ENCODE results near the gene C6orf141. TPM values are rescaled to one million over a fixed set of nuclear protein-coding genes. Genes with fewer than 3 reads are reported as not detected.

Gene C6orf141
- total and polyA plus RNA-seq, 4 donors = 0.73 to 6.1 (median 4.3) TPM

DNA sequence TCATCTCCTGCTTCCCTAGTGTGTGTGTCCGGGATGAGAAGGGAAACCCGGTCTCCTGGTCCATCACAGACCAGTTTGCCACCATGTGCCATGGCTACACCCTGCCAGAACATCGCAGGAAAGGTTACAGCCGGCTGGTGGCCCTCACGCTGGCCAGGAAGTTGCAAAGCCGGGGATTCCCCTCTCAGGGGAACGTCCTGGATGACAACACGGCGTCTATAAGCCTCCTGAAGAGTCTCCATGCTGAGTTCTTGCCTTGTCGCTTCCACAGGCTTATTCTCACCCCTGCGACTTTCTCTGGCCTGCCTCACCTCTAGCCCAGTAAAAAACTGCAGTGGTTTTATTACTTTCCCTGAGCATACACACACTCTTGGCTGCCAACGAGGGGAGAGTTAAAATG, 23.9 kb upstream of the C6orf141 start:
- DNase-seq = no peak
- Histone ChIP-seq H3K9me3 (ENCODE audit: control insufficient read depth in 4 of 4, insufficient read depth in 3 of 4, low read length in 3 of 4) (no peaks in the 10 kb centered on the region), H3K4me3 (no peak overlapping the region), H3K9ac (ENCODE audit: insufficient read depth in 1 of 2, low read length in 2 of 2) (no peak overlapping the region), H3K36me3 (ENCODE audit: control insufficient read depth in 4 of 4, insufficient read depth in 4 of 4, low read length in 4 of 4) (no peaks in the 10 kb centered on the region), H3K27ac (ENCODE audit: low read depth in 1 of 2, low read length in 1 of 2) (no peak overlapping the region), H3K27me3 (ENCODE audit: control insufficient read depth in 3 of 3, insufficient read depth in 3 of 3, low read length in 2 of 3) (no peaks in the 10 kb centered on the region), H3K4me1 (ENCODE audit: control insufficient read depth in 5 of 5, insufficient read depth in 5 of 5, low read length in 5 of 5) (no peaks in the 10 kb centered on the region)
- no peak for ATAC-seq (ENCODE audit: insufficient read depth, low FRiP score)
- 71 to 74% methylated on average over 12 of the region's 12 CpGs for WGBS, 2 donors
- TF ChIP-seq, protein P1, sequence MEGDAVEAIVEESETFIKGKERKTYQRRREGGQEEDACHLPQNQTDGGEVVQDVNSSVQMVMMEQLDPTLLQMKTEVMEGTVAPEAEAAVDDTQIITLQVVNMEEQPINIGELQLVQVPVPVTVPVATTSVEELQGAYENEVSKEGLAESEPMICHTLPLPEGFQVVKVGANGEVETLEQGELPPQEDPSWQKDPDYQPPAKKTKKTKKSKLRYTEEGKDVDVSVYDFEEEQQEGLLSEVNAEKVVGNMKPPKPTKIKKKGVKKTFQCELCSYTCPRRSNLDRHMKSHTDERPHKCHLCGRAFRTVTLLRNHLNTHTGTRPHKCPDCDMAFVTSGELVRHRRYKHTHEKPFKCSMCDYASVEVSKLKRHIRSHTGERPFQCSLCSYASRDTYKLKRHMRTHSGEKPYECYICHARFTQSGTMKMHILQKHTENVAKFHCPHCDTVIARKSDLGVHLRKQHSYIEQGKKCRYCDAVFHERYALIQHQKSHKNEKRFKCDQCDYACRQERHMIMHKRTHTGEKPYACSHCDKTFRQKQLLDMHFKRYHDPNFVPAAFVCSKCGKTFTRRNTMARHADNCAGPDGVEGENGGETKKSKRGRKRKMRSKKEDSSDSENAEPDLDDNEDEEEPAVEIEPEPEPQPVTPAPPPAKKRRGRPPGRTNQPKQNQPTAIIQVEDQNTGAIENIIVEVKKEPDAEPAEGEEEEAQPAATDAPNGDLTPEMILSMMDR (IDR thresholded peaks at IDR 0.05; ENCODE audit: control extremely low read depth, extremely low read depth) = no peak

DNA sequence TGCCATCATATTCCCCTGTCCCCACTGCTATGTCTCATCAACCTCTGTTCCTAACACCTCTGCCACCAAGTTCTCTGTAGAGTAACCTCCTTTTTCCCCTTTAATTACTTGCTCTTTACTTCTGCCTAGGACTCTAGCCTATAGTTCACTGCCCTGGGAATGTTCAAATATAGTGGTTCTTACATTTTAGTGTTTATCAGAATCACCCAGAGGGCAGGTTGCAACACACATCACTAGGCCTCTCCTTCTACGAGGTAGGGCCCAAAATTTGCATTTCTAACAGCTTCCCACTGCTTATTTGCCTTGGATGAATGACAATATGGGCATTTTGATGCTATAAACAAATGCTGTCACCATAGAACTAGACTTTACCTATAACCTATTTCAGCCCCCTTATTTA, 23.1 kb upstream of the C6orf141 start:
- Histone ChIP-seq H3K4me1 (ENCODE audit: control insufficient read depth in 5 of 5, insufficient read depth in 5 of 5, low read length in 5 of 5) (no peaks in the 10 kb centered on the region), H3K9me3 (ENCODE audit: control insufficient read depth in 4 of 4, insufficient read depth in 3 of 4, low read length in 3 of 4) (no peaks in the 10 kb centered on the region), H3K27ac (ENCODE audit: low read depth in 1 of 2, low read length in 1 of 2) (no peak overlapping the region), H3K36me3 (ENCODE audit: control insufficient read depth in 4 of 4, insufficient read depth in 4 of 4, low read length in 4 of 4) (no peaks in the 10 kb centered on the region), H3K4me3 (no peak overlapping the region), H3K9ac (ENCODE audit: insufficient read depth in 1 of 2, low read length in 2 of 2) (no peak overlapping the region), H3K27me3 (ENCODE audit: control insufficient read depth in 3 of 3, insufficient read depth in 3 of 3, low read length in 2 of 3) (no peaks in the 10 kb centered on the region)
- no peak for ATAC-seq (ENCODE audit: insufficient read depth, low FRiP score)
- TF ChIP-seq, protein P1 (IDR thresholded peaks at IDR 0.05; ENCODE audit: control extremely low read depth, extremely low read depth) = no peak
- 44 to 57% methylated on average over 1 of the region's 1 CpG for WGBS, 2 donors
- DNase-seq = no peak

DNA sequence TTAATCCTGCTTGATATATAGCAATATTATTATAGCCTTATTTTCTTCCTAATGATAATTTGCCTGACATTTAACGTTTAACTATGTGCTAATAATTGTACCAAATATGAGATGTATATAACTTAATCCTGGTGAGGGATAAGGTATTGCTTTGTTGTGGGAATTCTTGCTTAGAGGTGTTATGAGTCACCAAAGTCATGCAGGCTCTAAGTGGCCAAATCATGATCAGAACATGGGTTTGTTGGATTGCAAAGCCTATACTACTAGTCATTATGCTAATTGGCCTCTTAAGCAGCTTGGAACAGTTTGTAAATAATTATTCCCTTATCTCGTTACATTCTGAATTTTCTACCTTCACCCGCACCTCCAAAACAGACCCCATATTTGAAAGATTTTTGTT, 21.9 kb upstream of the C6orf141 start:
- H3K4me1 ChIP-seq (ENCODE audit: control insufficient read depth in 5 of 5, insufficient read depth in 5 of 5, low read length in 5 of 5) = no peaks in the 10 kb centered on the region
- ATAC-seq (ENCODE audit: insufficient read depth, low FRiP score) = no peak
- no peak for DNase-seq
- no peaks in the 10 kb centered on the region for H3K36me3 ChIP-seq (ENCODE audit: control insufficient read depth in 4 of 4, insufficient read depth in 4 of 4, low read length in 4 of 4)
- H3K27me3 ChIP-seq (ENCODE audit: control insufficient read depth in 3 of 3, insufficient read depth in 3 of 3, low read length in 2 of 3) = no peaks in the 10 kb centered on the region
- no peak overlapping the region for H3K9ac ChIP-seq (ENCODE audit: insufficient read depth in 1 of 2, low read length in 2 of 2)
- TF ChIP-seq, protein P1 (IDR thresholded peaks at IDR 0.05; ENCODE audit: control extremely low read depth, extremely low read depth) = no peak
- 57 to 73% methylated on average over 3 of the region's 3 CpGs for WGBS, 2 donors
- no peaks in the 10 kb centered on the region for H3K9me3 ChIP-seq (ENCODE audit: control insufficient read depth in 4 of 4, insufficient read depth in 3 of 4, low read length in 3 of 4)
- H3K27ac ChIP-seq (ENCODE audit: low read depth in 1 of 2, low read length in 1 of 2) = no peak overlapping the region
- H3K4me3 ChIP-seq = no peak overlapping the region

DNA sequence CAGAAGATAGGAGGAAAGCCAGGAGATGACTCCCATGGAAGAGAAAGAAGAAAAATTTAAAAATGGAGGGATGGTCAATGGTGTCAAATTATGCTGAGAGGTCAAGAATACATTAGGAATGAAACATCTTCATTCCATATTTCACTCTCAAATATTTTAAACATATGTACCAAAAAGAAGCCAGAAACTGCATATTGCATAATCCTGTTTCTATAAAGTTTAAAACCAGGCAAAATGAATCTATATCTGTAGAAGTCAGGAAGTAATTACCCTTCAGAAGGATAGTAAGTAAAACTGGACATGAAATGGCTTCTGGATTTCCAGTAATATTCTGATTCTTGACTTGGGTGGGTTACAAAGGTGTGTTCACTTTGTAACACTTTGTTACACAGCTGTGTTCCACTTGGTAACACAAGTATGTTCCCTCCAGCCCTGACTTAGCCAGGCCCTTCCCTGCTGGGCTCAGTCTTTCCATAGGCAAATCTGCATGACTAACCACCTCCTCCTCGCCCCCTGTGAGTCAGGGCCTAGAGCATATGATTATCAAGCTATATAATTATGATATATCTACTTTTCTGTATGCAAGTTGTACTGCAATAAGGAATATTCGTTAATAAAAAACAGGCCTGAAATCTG, 20.2 kb upstream of the C6orf141 start:
- H3K36me3 ChIP-seq (ENCODE audit: control insufficient read depth in 4 of 4, insufficient read depth in 4 of 4, low read length in 4 of 4) = no peaks in the 10 kb centered on the region
- H3K27ac ChIP-seq (ENCODE audit: low read depth in 1 of 2, low read length in 1 of 2) = no peak overlapping the region
- H3K4me3 ChIP-seq = no peak overlapping the region
- H3K9ac ChIP-seq (ENCODE audit: insufficient read depth in 1 of 2, low read length in 2 of 2) = no peak overlapping the region
- H3K27me3 ChIP-seq (ENCODE audit: control insufficient read depth in 3 of 3, insufficient read depth in 3 of 3, low read length in 2 of 3) = no peaks in the 10 kb centered on the region
- ATAC-seq (ENCODE audit: insufficient read depth, low FRiP score) = no peak
- TF ChIP-seq, protein P1 (IDR thresholded peaks at IDR 0.05; ENCODE audit: control extremely low read depth, extremely low read depth) = no peak
- no peak for DNase-seq
- H3K9me3 ChIP-seq (ENCODE audit: control insufficient read depth in 4 of 4, insufficient read depth in 3 of 4, low read length in 3 of 4) = no peaks in the 10 kb centered on the region
- H3K4me1 ChIP-seq (ENCODE audit: control insufficient read depth in 5 of 5, insufficient read depth in 5 of 5, low read length in 5 of 5) = no peaks in the 10 kb centered on the region
- WGBS, 2 donors = 82 to 93% methylated on average over 2 of the region's 2 CpGs

All from lung (tissue), 12 donors.